ENCODE measurements around the gene SPTBN5.

- TF ChIP-seq ZC3H10 (CRISPR knock-in tag; IDR thresholded peaks at IDR 0.05) (no peak), ARNTL (CRISPR knock-in tag; IDR thresholded peaks at IDR 0.05; ENCODE audit: borderline replicate concordance, low read depth) (no peak), ZFP30 (CRISPR knock-in tag; IDR thresholded peaks at IDR 0.05) (no peak), ZNF565 (CRISPR knock-in tag; conservative IDR thresholded peaks at IDR 0.05; ENCODE audit: low read depth) (no peak), BACH2 (CRISPR knock-in tag; IDR thresholded peaks at IDR 0.05; ENCODE audit: borderline replicate concordance) (no peak), CREB5 (CRISPR knock-in tag; IDR thresholded peaks at IDR 0.05; ENCODE audit: low read depth) (no peak)
Measured at GRCh38 chr15:41899854-41900442, 6.1 kb upstream of the SPTBN5 start.
